Heart left ventricle (tissue), 13 donors: ENCODE results near the gene BAG3.

Source experiments
- POLR2A ChIP-seq, 2 donors: fragments of 450-650 bp; IDR thresholded peaks; one replicate each; pipeline ENCODE4 v1.6.1; 2017; ENCODE audit warnings: antibody characterized with exemption in 2 of 2, mild to moderate bottlenecking in 2 of 2, moderate library complexity in 2 of 2
- TF ChIP-seq, protein P1 (sequence below), 12 donors: fragments of 200-600 bp; sonication (generic) in 4 of 12; IDR thresholded peaks; one replicate each; pipeline versions ENCODE4 v1.5.0 to v1.8.0; 2018 to 2022; ENCODE audit warnings: antibody characterized with exemption in 12 of 12, mild to moderate bottlenecking in 5 of 12
- donor health status: ischemic (EF 13 %, LVEDD 7.1; RV severe dilation, severe dysfunction).
- donor health status: DM: no; HTN: yes; CAD: no.
- donor health status: DM: no; HTN: no; CAD: no.
- donor health status: ischemic (EF 25% LVEDD 6.9; RV normal size, moderate dysfunction).
- donor health status: ischemic (EF 25% LVEDD 5.7; RV mildly dilated, moderate dysfunction).
- donor health status: ischemic (EF 35%, LVEDD 5.7; RV mildly dilated, moderate dysfunction).
- donor health status: nonischemic (EF 11% LVEDD 7.7; RV severe dilation, severe dysfunction).
- donor health status: DM: yes; HTN: yes; CAD: no.
- donor health status: PGD.
- donor health status: ischemic (EF 29% LVEDD 5.4; RV normal size, mild dysfunction).
- donor health status: nonischemic (EF 23%, LVEDD 6.1; RV moderate dilation, normal function).

- TF ChIP-seq, protein P1, sequence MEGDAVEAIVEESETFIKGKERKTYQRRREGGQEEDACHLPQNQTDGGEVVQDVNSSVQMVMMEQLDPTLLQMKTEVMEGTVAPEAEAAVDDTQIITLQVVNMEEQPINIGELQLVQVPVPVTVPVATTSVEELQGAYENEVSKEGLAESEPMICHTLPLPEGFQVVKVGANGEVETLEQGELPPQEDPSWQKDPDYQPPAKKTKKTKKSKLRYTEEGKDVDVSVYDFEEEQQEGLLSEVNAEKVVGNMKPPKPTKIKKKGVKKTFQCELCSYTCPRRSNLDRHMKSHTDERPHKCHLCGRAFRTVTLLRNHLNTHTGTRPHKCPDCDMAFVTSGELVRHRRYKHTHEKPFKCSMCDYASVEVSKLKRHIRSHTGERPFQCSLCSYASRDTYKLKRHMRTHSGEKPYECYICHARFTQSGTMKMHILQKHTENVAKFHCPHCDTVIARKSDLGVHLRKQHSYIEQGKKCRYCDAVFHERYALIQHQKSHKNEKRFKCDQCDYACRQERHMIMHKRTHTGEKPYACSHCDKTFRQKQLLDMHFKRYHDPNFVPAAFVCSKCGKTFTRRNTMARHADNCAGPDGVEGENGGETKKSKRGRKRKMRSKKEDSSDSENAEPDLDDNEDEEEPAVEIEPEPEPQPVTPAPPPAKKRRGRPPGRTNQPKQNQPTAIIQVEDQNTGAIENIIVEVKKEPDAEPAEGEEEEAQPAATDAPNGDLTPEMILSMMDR (IDR thresholded peaks at IDR 0.05): peak; percentile 90 to 97 (median 94)
- TF ChIP-seq POLR2A (IDR thresholded peaks at IDR 0.05): no peak
Measured at GRCh38 chr10:119686465-119687191, 35.4 kb downstream of the BAG3 start.
